ENCODE data around the gene SEC23A.

The SEC23A gene

DNA sequence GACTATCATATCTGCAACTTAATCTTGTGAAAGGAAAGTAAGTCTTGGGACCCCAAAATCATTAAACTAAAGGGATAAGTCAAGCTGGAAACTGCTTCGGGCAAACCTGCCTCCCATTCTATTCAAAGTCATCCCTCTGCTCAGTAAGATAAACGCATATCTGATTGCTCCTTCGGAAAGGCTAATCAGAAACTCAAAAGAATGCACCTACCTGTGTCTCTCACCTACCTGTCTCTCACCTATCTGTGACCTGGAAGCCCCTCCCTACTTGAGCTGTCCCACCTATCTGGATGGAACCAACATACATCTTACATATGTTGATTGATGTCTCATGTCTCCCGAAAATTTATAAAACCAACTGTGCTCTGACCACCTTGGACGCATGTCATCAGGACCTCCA is 19.9 kb downstream of the SEC23A start (continued):
- no peak for TF ChIP-seq ZNF768 (tag by site-specific recombination; IDR thresholded peaks at IDR 0.05)
- TF ChIP-seq ZNF398 (tag by site-specific recombination; IDR thresholded peaks at IDR 0.05) = no peak
- TF ChIP-seq KLF9 (tag by site-specific recombination; IDR thresholded peaks at IDR 0.05; ENCODE audit: low read depth) = no peak
- no peak for TF ChIP-seq ZNF211 (tag by site-specific recombination; IDR thresholded peaks at IDR 0.05; ENCODE audit: low read depth)
- no peak for TF ChIP-seq ZNF555 (tag by site-specific recombination; conservative IDR thresholded peaks at IDR 0.05)
- TF ChIP-seq ZIC2 (tag by site-specific recombination; IDR thresholded peaks at IDR 0.05) = no peak
- no peak for TF ChIP-seq ZNF660 (tag by site-specific recombination; IDR thresholded peaks at IDR 0.05)
- TF ChIP-seq SCRT1 (tag by site-specific recombination; IDR thresholded peaks at IDR 0.05; ENCODE audit: borderline replicate concordance) = no peak
- no peak for TF ChIP-seq ZNF670 (tag by site-specific recombination; IDR thresholded peaks at IDR 0.05; ENCODE audit: low read depth)

DNA sequence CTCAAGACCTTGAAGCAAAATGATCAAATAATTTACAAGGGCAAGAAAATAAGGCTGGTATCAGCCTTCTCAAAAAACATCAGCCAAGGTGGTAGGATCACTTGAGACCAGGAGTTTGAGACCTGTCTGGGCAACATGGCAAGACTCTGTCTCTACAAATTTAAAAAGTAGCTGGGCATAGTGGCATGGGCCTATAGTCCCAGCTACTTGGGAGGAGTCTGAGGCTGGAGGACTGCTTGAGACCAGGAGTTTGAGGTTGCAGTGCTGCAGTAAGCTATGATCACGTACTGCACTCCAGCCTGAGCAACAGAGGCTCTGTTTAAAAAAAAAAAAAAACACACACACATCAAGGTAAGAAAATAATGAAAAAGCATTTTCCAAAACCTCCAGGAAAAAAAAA is 22.1 kb downstream of the SEC23A start:
- Histone ChIP-seq H3K4me3 (ENCODE audit: low read depth, low read length) (no peak overlapping the region), H3K36me3 (ENCODE audit: control insufficient read depth in 2 of 2, insufficient read depth in 1 of 2, low read length in 2 of 2) (peaks cover 46 to 56% of the 10 kb centered on the region in 2 experiments), H3K9me3 (ENCODE audit: control insufficient read depth, insufficient read depth, low read depth, low read length) (no peaks in the 10 kb centered on the region), H3K4me1 (ENCODE audit: control insufficient read depth, insufficient read depth, low read length) (no peaks in the 10 kb centered on the region), H3K27ac (ENCODE audit: extremely low read depth, low read depth, low read length) (no peak overlapping the region)
- POLR2A ChIA-PET = no interaction called here
- CTCF ChIA-PET = no interaction called here
- TF ChIP-seq, protein P1, sequence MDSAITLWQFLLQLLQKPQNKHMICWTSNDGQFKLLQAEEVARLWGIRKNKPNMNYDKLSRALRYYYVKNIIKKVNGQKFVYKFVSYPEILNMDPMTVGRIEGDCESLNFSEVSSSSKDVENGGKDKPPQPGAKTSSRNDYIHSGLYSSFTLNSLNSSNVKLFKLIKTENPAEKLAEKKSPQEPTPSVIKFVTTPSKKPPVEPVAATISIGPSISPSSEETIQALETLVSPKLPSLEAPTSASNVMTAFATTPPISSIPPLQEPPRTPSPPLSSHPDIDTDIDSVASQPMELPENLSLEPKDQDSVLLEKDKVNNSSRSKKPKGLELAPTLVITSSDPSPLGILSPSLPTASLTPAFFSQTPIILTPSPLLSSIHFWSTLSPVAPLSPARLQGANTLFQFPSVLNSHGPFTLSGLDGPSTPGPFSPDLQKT (IDR thresholded peaks at IDR 0.05; ENCODE audit: borderline replicate concordance, low read depth, low read length) = no peak
- TF ChIP-seq RBAK (tag by site-specific recombination; IDR thresholded peaks at IDR 0.05) (no peak), ZBTB1 (tag by site-specific recombination; IDR thresholded peaks at IDR 0.05) (no peak), ZNF311 (tag by site-specific recombination; IDR thresholded peaks at IDR 0.05; ENCODE audit: borderline replicate concordance) (no peak), ZNF133 (tag by site-specific recombination; IDR thresholded peaks at IDR 0.05) (no peak), ZNF114 (tag by site-specific recombination; IDR thresholded peaks at IDR 0.05) (no peak), HOXC10 (CRISPR knock-in tag; IDR thresholded peaks at IDR 0.05) (no peak), ZBTB48 (tag by site-specific recombination; IDR thresholded peaks at IDR 0.05) (no peak), ZNF302 (tag by site-specific recombination; IDR thresholded peaks at IDR 0.05; ENCODE audit: low read depth) (no peak), ZFP3 (tag by site-specific recombination; IDR thresholded peaks at IDR 0.05; ENCODE audit: low read depth) (no peak), ZNF398 (tag by site-specific recombination; IDR thresholded peaks at IDR 0.05) (no peak), ZNF26 (tag by site-specific recombination; IDR thresholded peaks at IDR 0.05) (no peak)
- TF ChIP-seq, protein P2, sequence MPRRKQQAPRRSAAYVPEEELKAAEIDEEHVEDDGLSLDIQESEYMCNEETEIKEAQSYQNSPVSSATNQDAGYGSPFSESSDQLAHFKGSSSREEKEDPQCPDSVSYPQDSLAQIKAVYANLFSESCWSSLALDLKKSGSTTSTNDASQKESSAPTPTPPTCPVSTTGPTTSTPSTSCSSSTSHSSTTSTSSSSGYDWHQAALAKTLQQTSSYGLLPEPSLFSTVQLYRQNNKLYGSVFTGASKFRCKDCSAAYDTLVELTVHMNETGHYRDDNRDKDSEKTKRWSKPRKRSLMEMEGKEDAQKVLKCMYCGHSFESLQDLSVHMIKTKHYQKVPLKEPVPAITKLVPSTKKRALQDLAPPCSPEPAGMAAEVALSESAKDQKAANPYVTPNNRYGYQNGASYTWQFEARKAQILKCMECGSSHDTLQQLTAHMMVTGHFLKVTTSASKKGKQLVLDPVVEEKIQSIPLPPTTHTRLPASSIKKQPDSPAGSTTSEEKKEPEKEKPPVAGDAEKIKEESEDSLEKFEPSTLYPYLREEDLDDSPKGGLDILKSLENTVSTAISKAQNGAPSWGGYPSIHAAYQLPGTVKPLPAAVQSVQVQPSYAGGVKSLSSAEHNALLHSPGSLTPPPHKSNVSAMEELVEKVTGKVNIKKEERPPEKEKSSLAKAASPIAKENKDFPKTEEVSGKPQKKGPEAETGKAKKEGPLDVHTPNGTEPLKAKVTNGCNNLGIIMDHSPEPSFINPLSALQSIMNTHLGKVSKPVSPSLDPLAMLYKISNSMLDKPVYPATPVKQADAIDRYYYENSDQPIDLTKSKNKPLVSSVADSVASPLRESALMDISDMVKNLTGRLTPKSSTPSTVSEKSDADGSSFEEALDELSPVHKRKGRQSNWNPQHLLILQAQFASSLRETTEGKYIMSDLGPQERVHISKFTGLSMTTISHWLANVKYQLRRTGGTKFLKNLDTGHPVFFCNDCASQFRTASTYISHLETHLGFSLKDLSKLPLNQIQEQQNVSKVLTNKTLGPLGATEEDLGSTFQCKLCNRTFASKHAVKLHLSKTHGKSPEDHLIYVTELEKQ (tag by site-specific recombination; IDR thresholded peaks at IDR 0.05; ENCODE audit: borderline replicate concordance) = no peak

Data from HEK293 (cell line).